Ascending aorta (tissue), 2 donors: ENCODE measurements around the gene TTYH1. TPM values are rescaled to one million over a fixed set of nuclear protein-coding genes. Genes with fewer than 3 reads are reported as not detected.

ENCODE experiments used
- DNase-seq, 2 donors: peaks; one replicate each; pipeline ENCODE4 v3.0.0-alpha.2; 2019; ENCODE audit warnings: low spot score in 2 of 2
- H3K27ac ChIP-seq, 2 donors: fragments of 200-600 bp; sonication (generic); one replicate each; pipeline ENCODE4 v1.5.1; 2016 to 2017; ENCODE audit warnings: mild to moderate bottlenecking in 1 of 2
- H3K27me3 ChIP-seq: fragments of 200-600 bp; sonication (generic); one replicate; pipeline ENCODE4 v1.5.1; 2017
- H3K36me3 ChIP-seq, 2 donors: fragments of 200-600 bp; sonication (generic); one replicate each; pipeline ENCODE4 v1.5.1; 2016
- H3K4me1 ChIP-seq, 2 donors: fragments of 200-600 bp; sonication (generic); one replicate each; pipeline ENCODE4 v1.5.1; 2016 to 2017; ENCODE audit warnings: mild to moderate bottlenecking in 1 of 2
- H3K4me3 ChIP-seq, 2 donors: fragments of 200-600 bp; sonication (generic); one replicate each; pipeline ENCODE4 v1.5.1; 2016 to 2017; ENCODE audit warnings: mild to moderate bottlenecking in 1 of 2
- H3K9me3 ChIP-seq, 2 donors: fragments of 200-600 bp; sonication (generic); one replicate each; pipeline ENCODE4 v1.5.1; 2016
- CTCF ChIP-seq, 3 experiments: fragments of 200-600 bp in 2 of 3; fragments of 450-650 bp in 1 of 3; sonication (generic) in 2 of 3; IDR thresholded peaks; one replicate each; pipeline ENCODE4 v1.5.1; 2016 to 2019; ENCODE audit warnings: antibody characterized with exemption in 3 of 3, mild to moderate bottlenecking in 1 of 3, moderate library complexity in 1 of 3
- intact Hi-C: fragments of 100-400 bp; cut with DNase I; formaldehyde crosslinking; loops from one replicate; pipeline ENCODE4 v1.15.1; 2023
- total RNA-seq: library from RNA; depleted of rRNA; stranded (reverse); fragments of >200 nt; gene quantifications from one replicate; pipeline ENCODE4 v1.1.0, GENCODE V29; 2016

Gene TTYH1
- total RNA-seq, 1 donor from 2014 or later = 58.4 TPM

- TF ChIP-seq CTCF (IDR thresholded peaks at IDR 0.05) = no peak
- Histone ChIP-seq H3K27ac (peak within 1 kb of the TSS; percentile 79 to 81), H3K9me3 (no peaks in the 10 kb centered on the region), H3K4me1 (peaks cover 0 to 21% of the 10 kb centered on the region in 2 donors), H3K4me3 (peak within 1 kb of the TSS; percentile 60 to 68), H3K36me3 (peaks cover 0 to 3% of the 10 kb centered on the region in 2 donors), H3K27me3 (no peaks in the 10 kb centered on the region)
- intact Hi-C loops = loop anchor here (10.0 kb wide), 1 partner anchor 642 kb away; the partner anchor contains the start of gene PPP1R12C
- peak in 1 of 2 donors; percentile 89 for DNase-seq
These were observed 58.0 kb downstream of the TTYH1 start, which contains the start of gene CDC42EP5 for GRCh38 chr19:54473071-54473891. Gene CDC42EP5, minus strand, starts transcription at chr19:54473296. Its CDS starts 7,749 bp downstream, at chr19:54465547.

GRCh38 chr19:54473892-54474372 lies 58.7 kb downstream of the TTYH1 start:
- peak overlapping the region; percentile 79 to 81 for H3K27ac ChIP-seq
- TF ChIP-seq CTCF (IDR thresholded peaks at IDR 0.05) = no peak
- H3K36me3 ChIP-seq = peaks cover 0 to 3% of the 10 kb centered on the region in 2 donors
- H3K4me1 ChIP-seq = peaks cover 0 to 21% of the 10 kb centered on the region in 2 donors
- H3K9me3 ChIP-seq = no peaks in the 10 kb centered on the region
- intact Hi-C loops = loop anchor here (10.0 kb wide), 1 partner anchor 641 kb away; the partner anchor contains the start of gene PPP1R12C
- H3K27me3 ChIP-seq = no peaks in the 10 kb centered on the region
- H3K4me3 ChIP-seq = peak overlapping the region in 1 of 2 donors; percentile 68
- no peak for DNase-seq

- DNase-seq = no peak
- H3K27me3 ChIP-seq = no peaks in the 10 kb centered on the region
These were observed 60.4 kb downstream of the TTYH1 start for GRCh38 chr19:54475706-54476105.

GRCh38 chr19:54477650-54478049 lies 62.4 kb downstream of the TTYH1 start:
- H3K4me3 ChIP-seq = no peak overlapping the region
- H3K9me3 ChIP-seq = no peaks in the 10 kb centered on the region
- peaks cover 0 to 5% of the 10 kb centered on the region in 2 donors for H3K4me1 ChIP-seq
- H3K27me3 ChIP-seq = no peaks in the 10 kb centered on the region
- DNase-seq = no peak
- no peak overlapping the region for H3K27ac ChIP-seq
- TF ChIP-seq CTCF (IDR thresholded peaks at IDR 0.05) = no peak
- no peaks in the 10 kb centered on the region for H3K36me3 ChIP-seq
- intact Hi-C loops = loop anchor here (10.0 kb wide), 1 partner anchor 637 kb away; the partner anchor contains the start of gene PPP1R12C

More at GRCh38 chr19:54475706-54476105, 60.4 kb downstream of the TTYH1 start:
- H3K9me3 ChIP-seq = no peaks in the 10 kb centered on the region
- no peak for TF ChIP-seq CTCF (IDR thresholded peaks at IDR 0.05)
- intact Hi-C loops = loop anchor here (10.0 kb wide), 1 partner anchor 639 kb away; the partner anchor contains the start of gene PPP1R12C
- H3K4me3 ChIP-seq = no peak overlapping the region
- H3K36me3 ChIP-seq = no peaks in the 10 kb centered on the region
- no peak overlapping the region for H3K27ac ChIP-seq
- peaks cover 0 to 12% of the 10 kb centered on the region in 2 donors for H3K4me1 ChIP-seq

- H3K36me3 ChIP-seq = no peaks in the 10 kb centered on the region
- TF ChIP-seq CTCF (IDR thresholded peaks at IDR 0.05) = peak; percentile 11 to 61 (median 37)
- H3K9me3 ChIP-seq = no peaks in the 10 kb centered on the region
- no peak for DNase-seq
- intact Hi-C loops = loop anchor here (10.0 kb wide), 1 partner anchor 636 kb away; the partner anchor contains the start of gene PPP1R12C
- H3K27me3 ChIP-seq = no peaks in the 10 kb centered on the region
- H3K27ac ChIP-seq = no peak overlapping the region
- peaks cover 0 to 1% of the 10 kb centered on the region in 2 donors for H3K4me1 ChIP-seq
- no peak overlapping the region for H3K4me3 ChIP-seq
These were observed 63.5 kb downstream of the TTYH1 start for GRCh38 chr19:54478677-54479266.
